MCF 10A (cell line): ENCODE results near the gene SVIL. TPM values are rescaled to one million over a fixed set of nuclear protein-coding genes. Genes with fewer than 3 reads are reported as not detected.
"Not testable (repeated sequence)": the region's sequence is repeated elsewhere in the genome, so short reads cannot be mapped to it uniquely, and the experiment has no call there.

Experiments
- BruUV-seq: library from RNA; stranded (reverse); fragments of 400-500 nt; replicated peaks from 2 replicates; lab custom pipeline; 2021; lab: Mats Ljungman, UMichigan
- CTCF ChIA-PET: fragments of 300-600 bp; sonication (Branson Sonifier 250); formaldehyde crosslinking; extraction: SDS; loops from one replicate; lab custom pipeline; 2021; ENCODE audit warnings: antibody characterized with exemption, inconsistent platforms; lab: Yijun Ruan, JAX
- POLR2A ChIA-PET: fragments of 300-600, 350-650 bp; sonication (Branson Sonifier 250); formaldehyde crosslinking; extraction: SDS; loops from one replicate; lab custom pipeline; 2020; ENCODE audit warnings: antibody characterized with exemption, inconsistent platforms; lab: Yijun Ruan, JAX
- DNase-seq: peaks from one replicate; pipeline ENCODE4 v3.0.0-alpha.2; 2018; ENCODE audit not compliant: unreplicated experiment
- H3K27ac Mint-ChIP-seq: one replicate; pipeline ENCODE4 v1.8.0; 2022; ENCODE audit warnings: mild to moderate bottlenecking, low read depth, mixed read lengths; ENCODE audit not compliant: unreplicated experiment
- H3K27me3 Mint-ChIP-seq: one replicate; pipeline ENCODE4 v1.8.0; 2022; ENCODE audit warnings: mixed read lengths; ENCODE audit not compliant: insufficient read depth, unreplicated experiment
- H3K36me3 Mint-ChIP-seq: one replicate; pipeline ENCODE4 v1.8.0; 2022; ENCODE audit warnings: mild to moderate bottlenecking, moderate library complexity, mixed read lengths; ENCODE audit not compliant: insufficient read depth, unreplicated experiment
- H3K4me1 Mint-ChIP-seq: one replicate; pipeline ENCODE4 v1.8.0; 2022; ENCODE audit warnings: mixed read lengths; ENCODE audit not compliant: insufficient read depth, unreplicated experiment
- H3K4me3 Mint-ChIP-seq: one replicate; pipeline ENCODE4 v1.8.0; 2022; ENCODE audit warnings: mild to moderate bottlenecking, moderate library complexity, mixed read lengths; ENCODE audit not compliant: unreplicated experiment
- H3K9me3 Mint-ChIP-seq: one replicate; pipeline ENCODE4 v1.8.0; 2022; ENCODE audit warnings: mixed read lengths; ENCODE audit not compliant: unreplicated experiment
- intact Hi-C: fragments of 100-400 bp; cut with micrococcal nuclease; formaldehyde crosslinking; loops from 2 replicates; pipeline ENCODE4 v1.14.1; 2022
- total RNA-seq: library from RNA; stranded (reverse); gene quantifications from 2 replicates; pipeline ENCODE4 v1.2.3, GENCODE V29; 2022
- TF ChIP-seq, protein P1 (sequence below): fragments of 200-600 bp; IDR thresholded peaks from one replicate; pipeline ENCODE4 v1.8.0; 2022; ENCODE audit warnings: antibody characterized with exemption, mild to moderate bottlenecking; ENCODE audit not compliant: unreplicated experiment

The SVIL gene
- total RNA-seq, 1 experiment from 2014 or later, result 43.3 TPM

DNA sequence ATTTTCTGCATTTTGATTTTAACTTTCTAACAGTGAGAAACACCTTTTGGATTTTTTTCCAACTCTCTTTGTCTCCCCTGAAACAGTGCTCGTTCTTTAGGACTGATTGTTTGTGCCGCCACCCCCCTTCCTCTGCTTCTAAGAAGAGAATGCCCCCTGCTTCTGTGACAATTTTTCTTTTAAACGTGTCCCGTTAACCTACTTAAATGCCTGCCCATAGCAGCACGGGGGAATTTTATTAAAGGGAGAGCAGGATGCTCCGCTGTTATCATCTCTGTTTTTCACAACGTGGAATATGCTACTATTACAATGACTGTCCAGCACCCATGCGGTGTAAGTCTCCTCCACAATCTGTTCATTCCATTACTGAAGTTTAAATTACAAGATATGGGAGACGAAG is 67.8 kb downstream of the SVIL start:
- Mint-ChIP-seq H3K9me3 (no peaks in the 10 kb centered on the region), H3K4me3 (no peak overlapping the region), H3K36me3 (peaks cover 52% of the 10 kb centered on the region), H3K27me3 (no peaks in the 10 kb centered on the region), H3K27ac (no peak overlapping the region), H3K4me1 (no peaks in the 10 kb centered on the region)
- DNase-seq, result no peak
- TF ChIP-seq, protein P1, sequence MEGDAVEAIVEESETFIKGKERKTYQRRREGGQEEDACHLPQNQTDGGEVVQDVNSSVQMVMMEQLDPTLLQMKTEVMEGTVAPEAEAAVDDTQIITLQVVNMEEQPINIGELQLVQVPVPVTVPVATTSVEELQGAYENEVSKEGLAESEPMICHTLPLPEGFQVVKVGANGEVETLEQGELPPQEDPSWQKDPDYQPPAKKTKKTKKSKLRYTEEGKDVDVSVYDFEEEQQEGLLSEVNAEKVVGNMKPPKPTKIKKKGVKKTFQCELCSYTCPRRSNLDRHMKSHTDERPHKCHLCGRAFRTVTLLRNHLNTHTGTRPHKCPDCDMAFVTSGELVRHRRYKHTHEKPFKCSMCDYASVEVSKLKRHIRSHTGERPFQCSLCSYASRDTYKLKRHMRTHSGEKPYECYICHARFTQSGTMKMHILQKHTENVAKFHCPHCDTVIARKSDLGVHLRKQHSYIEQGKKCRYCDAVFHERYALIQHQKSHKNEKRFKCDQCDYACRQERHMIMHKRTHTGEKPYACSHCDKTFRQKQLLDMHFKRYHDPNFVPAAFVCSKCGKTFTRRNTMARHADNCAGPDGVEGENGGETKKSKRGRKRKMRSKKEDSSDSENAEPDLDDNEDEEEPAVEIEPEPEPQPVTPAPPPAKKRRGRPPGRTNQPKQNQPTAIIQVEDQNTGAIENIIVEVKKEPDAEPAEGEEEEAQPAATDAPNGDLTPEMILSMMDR, result no peak
- ChIA-PET CTCF (interaction anchor here (0.7 kb wide), 1 partner anchor 24 kb away, joined by 3 read pairs; no protein-coding TSS in a partner anchor), POLR2A (no interaction called here)
- BruUV-seq, result no TSS peak
- intact Hi-C loops, result no loop called here

DNA sequence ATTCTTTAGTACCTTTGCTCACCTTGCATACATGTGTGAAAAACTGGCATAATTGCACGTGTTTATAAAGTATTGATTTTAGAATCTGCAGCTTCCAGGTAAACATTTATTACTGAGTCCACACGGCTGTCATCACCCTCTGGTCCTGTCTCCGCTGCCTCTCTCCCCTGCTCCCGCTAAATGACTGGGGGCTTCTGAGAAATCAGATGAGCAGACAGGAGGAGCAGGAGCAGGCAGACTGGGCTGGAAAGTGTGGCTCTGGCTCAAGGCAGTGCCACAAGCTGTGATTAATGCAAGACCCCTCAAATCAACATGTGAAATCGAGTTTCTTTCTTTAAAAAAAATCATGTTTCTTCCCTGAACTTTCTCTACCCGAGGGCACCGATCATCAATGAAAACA is 68.6 kb downstream of the SVIL start:
- CTCF ChIA-PET, intact Hi-C loops, H3K4me1 Mint-ChIP-seq, BruUV-seq, H3K9me3 Mint-ChIP-seq, DNase-seq, H3K4me3 Mint-ChIP-seq, H3K27ac Mint-ChIP-seq, POLR2A ChIA-PET, H3K27me3 Mint-ChIP-seq: not testable (repeated sequence)
- H3K36me3 Mint-ChIP-seq, result peaks cover 57% of the 10 kb centered on the region

DNA sequence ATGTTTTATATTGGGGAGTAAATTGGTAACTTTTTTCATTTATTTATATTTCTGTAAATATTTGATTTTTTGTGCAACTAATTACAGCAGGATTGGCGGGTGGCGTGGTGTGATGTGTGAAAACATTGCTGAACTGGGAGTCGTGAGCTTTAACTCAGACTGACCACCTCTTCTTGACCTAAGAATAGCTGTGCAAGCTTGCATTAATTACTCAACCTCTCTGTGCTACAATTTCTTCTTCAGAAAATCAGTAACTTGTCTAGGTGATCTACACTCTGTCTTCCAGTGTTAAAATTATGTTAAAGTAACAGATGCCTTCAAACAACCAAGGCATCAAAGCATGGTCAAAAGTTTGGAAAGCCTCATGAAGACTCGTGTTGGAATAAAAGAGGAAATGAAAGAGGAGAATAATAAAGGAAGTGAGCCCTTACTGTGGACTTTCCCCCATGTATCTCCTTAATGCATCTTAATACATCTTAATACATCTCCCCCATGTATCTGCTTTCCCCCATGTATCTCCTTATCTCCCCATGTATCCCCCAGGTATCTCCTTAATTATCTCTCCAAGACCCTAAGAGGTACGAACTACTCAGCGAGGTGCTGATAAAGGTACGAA is 71.2 kb downstream of the SVIL start:
- POLR2A ChIA-PET, result interaction anchor here (0.7 kb wide), 1 partner anchor 18 kb away, joined by 3 read pairs; no protein-coding TSS in a partner anchor
- TF ChIP-seq, protein P1, result no peak
- Mint-ChIP-seq H3K4me1 (no peaks in the 10 kb centered on the region), H3K27me3 (no peaks in the 10 kb centered on the region), H3K36me3 (peaks cover 72% of the 10 kb centered on the region), H3K4me3 (no peak overlapping the region), H3K27ac (no peak overlapping the region), H3K9me3 (no peaks in the 10 kb centered on the region)
- intact Hi-C loops, result no loop called here
- DNase-seq, result no peak
- CTCF ChIA-PET, result no interaction called here
- no TSS peak for BruUV-seq

DNA sequence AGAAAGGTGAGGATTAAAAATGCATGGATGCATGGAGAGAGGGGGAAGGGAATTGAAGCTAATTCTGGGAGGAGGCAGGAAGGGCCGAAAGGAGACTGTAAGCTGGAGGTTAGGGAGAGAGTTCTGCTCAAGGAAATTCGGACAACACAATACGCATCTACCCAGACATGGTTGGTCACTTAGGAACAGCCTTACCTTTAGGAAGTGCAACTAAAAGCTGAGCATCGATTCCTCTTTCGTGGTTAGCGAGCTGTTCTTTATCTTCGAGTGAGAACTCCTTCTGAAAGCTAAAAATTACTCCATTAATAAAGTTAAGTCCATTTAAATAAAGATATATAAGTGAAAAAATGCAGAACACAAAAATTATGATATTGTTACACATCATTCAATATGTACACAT is 71.8 kb downstream of the SVIL start:
- H3K36me3 Mint-ChIP-seq, result peaks cover 69% of the 10 kb centered on the region
- intact Hi-C loops, H3K27me3 Mint-ChIP-seq, DNase-seq, H3K9me3 Mint-ChIP-seq, H3K4me1 Mint-ChIP-seq, BruUV-seq, H3K27ac Mint-ChIP-seq, CTCF ChIA-PET, H3K4me3 Mint-ChIP-seq: not testable (repeated sequence)
- POLR2A ChIA-PET, result interaction anchor here (0.7 kb wide), 1 partner anchor 18 kb away, joined by 3 read pairs; no protein-coding TSS in a partner anchor

DNA sequence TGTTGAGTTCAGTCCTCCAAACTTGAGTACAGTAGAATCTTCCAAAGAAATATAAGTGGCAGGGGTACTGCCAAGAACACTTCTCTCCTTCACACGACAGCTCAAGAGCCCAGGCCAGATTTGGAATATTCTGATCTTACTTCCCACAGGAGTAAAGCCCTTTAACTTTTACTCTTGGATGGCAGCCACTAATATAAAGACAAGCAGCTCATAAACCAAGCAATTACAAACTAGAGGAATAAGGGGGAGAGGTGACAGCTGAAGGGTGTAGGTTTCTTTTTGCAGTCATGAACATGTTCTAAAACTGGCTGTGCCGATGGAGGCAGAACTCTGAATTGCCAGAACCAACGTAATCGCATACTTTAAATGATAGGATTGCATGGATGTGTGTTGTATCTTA is 74.8 kb downstream of the SVIL start:
- Mint-ChIP-seq H3K36me3 (peaks cover 61% of the 10 kb centered on the region), H3K9me3 (no peaks in the 10 kb centered on the region), H3K4me1 (peaks cover 11% of the 10 kb centered on the region), H3K27ac (no peak overlapping the region), H3K27me3 (no peaks in the 10 kb centered on the region), H3K4me3 (no peak overlapping the region)
- POLR2A ChIA-PET, result interaction anchor here (1.0 kb wide), 1 partner anchor 9 kb away, joined by 3 read pairs; no protein-coding TSS in a partner anchor
- no TSS peak for BruUV-seq
- TF ChIP-seq, protein P1, result no peak
- intact Hi-C loops, result loop anchor here (5.0 kb wide), 1 partner anchor 32 kb away; no protein-coding TSS in a partner anchor
- no peak for DNase-seq
- CTCF ChIA-PET, result no interaction called here
